Uterus (tissue), 2 donors: ENCODE data around the gene ASAH2B.
"Not testable (repeated sequence)": the region's sequence is repeated elsewhere in the genome, so short reads cannot be mapped to it uniquely, and the experiment has no call there.

ENCODE experiments used
- CTCF ChIP-seq, 4 experiments: fragments of 200-600 bp in 2 of 4; fragments of 450-650 bp in 2 of 4; sonication (generic) in 2 of 4; IDR thresholded peaks; one replicate each; pipeline ENCODE4 v1.5.1; 2016 to 2019; ENCODE audit warnings: antibody characterized with exemption in 4 of 4, mild to moderate bottlenecking in 2 of 4, moderate library complexity in 1 of 4
- POLR2A ChIP-seq, 2 donors: fragments of 450-650 bp; IDR thresholded peaks; one replicate each; pipeline ENCODE4 v1.6.1; 2016; ENCODE audit warnings: antibody characterized with exemption in 2 of 2, mild to moderate bottlenecking in 1 of 2, moderate library complexity in 1 of 2

- TF ChIP-seq CTCF, POLR2A (IDR thresholded peaks at IDR 0.05): not testable (repeated sequence)
Measured at GRCh38 chr10:50697819-50698218, 41.9 kb upstream of the ASAH2B start.
